ENCODE data around the gene FGD6. TPM values are rescaled to one million over a fixed set of nuclear protein-coding genes. Genes with fewer than 3 reads are reported as not detected.

The FGD6 gene
- total RNA-seq, 3 donors from 2014 or later = 20.5 to 52.1 (median 24.2) TPM

GRCh38 chr12:95037906-95038305 lies 179.4 kb downstream of the FGD6 start:
- Histone ChIP-seq H3K36me3 (ENCODE audit: low read depth) (no peaks in the 10 kb centered on the region), H3K9me3 (no peaks in the 10 kb centered on the region), H3K4me1 (ENCODE audit: low read depth) (no peaks in the 10 kb centered on the region), H3K4me3 (no peak overlapping the region)
- DNase-seq (no peak), ATAC-seq (no peak)
- TF ChIP-seq CTCF (IDR thresholded peaks at IDR 0.05) = no peak
- intact Hi-C loops (cut with DNase I, micrococcal nuclease) = no loop called here

GRCh38 chr12:95034750-95035149 lies 182.5 kb downstream of the FGD6 start:
- DNase-seq = no peak
- TF ChIP-seq CTCF (IDR thresholded peaks at IDR 0.05) = no peak
- no peak for ATAC-seq
- no peak overlapping the region for H3K4me3 ChIP-seq
- H3K9me3 ChIP-seq = no peaks in the 10 kb centered on the region
- intact Hi-C loops (cut with DNase I, micrococcal nuclease) = no loop called here
- H3K36me3 ChIP-seq (ENCODE audit: low read depth) = no peaks in the 10 kb centered on the region
- no peaks in the 10 kb centered on the region for H3K4me1 ChIP-seq (ENCODE audit: low read depth)

Other genes starting within 250 kb of the FGD6 start
- 100 to 1,000 TPM; 107 to 124 (median 113) TPM for gene NDUFA12, start 213.8 kb downstream of the FGD6 start, total RNA-seq
- 10 to 100 TPM; 27.4 to 28.5 (median 27.8) TPM for gene NR2C1, start 143.8 kb downstream of the FGD6 start, total RNA-seq
- gene VEZT, start 340 bp upstream of the FGD6 start, total RNA-seq = 10 to 100 TPM; 58.4 to 72.8 (median 61.6) TPM

Measured in mucosa of descending colon (tissue), 3 donors.